SHP77 treated with DMSO at 0.1 percent for 48 hours (cell line): ENCODE data around the gene ADPGK.

Experiments
- DNase-seq: peaks from one replicate; lab custom pipeline; 2025; lab: John Stamatoyannopoulos, UW

The ADPGK gene

DNA sequence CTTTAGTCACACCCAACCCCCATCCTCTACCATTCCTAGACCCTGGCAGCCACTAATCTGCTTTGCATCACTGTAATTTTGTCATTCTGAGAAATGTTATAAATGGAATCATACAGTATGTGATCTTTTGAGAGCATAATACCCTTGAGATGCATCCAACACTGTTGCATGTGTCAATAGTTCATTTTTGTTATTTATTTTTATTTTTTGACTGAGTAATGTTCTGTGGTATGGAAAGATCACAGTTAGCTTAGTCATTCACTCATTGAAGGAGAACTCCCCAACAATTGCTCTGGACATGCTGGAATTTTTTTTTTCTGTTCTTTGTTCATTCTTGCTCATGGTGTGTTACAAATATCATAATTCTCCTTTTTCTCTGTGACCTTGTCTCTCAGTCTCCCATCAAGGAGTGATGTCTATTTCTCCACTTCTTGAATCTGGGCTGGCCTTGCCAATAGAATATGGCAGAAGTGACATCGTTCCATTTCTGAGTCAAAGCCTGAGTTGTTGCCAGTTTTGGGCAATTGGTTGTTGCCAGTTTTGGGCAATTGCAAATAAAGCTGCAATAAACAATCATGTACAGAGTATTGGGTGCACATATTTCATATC, 6.8 kb upstream of the ADPGK start:
- DNase-seq: no peak

DNA sequence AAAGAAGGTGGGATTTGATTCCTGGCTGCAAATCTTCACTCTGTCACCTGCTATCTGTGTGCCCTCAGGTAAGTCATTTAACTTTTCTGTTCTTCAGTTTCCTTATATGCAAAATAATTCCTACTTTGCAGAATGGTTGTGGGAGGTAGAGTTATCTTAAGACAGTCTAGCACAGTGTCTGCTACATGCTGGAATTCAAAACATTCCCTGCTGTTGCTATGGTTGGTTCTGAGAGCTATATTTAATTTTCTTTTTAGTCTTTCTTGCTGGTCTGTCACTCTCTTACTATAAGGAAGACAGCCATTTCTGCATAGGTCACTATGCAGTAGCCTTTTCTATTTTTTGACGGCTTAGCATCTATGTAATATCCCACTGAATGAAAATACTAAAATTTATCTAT, 4.0 kb upstream of the ADPGK start:
- DNase-seq: no peak

DNA sequence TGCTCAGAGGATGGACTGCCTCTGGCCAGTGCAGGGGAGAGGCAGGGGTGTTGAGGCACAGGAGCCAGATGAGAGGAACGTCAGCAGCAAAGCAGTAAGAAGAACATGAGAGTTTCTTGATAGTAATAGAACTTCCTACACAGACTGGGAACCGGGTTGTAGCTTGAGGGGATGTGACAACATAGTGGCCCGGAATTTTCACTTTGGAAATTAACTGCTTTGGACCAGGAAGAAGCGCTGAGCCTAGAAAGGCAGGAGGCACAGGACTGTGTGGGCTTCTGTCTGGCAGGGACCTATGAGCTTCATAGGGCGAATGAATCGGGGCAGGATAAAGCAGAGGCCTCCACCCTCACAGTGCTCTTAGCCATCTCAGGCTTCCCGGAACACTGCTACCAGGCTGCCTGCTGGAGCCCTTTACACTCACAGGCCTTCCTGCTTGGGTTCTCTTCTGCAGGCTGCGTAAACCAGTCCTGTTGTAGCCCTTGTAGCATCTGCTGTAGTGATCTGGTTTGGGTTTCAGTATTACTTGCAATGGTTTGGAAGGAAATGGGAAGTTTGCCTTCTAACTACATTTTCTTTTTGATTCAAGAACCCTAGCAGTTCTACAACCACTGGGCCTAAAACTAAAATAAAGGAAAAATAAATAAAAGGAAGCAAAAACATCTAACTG, 3.3 kb upstream of the ADPGK start:
- no peak for DNase-seq

DNA sequence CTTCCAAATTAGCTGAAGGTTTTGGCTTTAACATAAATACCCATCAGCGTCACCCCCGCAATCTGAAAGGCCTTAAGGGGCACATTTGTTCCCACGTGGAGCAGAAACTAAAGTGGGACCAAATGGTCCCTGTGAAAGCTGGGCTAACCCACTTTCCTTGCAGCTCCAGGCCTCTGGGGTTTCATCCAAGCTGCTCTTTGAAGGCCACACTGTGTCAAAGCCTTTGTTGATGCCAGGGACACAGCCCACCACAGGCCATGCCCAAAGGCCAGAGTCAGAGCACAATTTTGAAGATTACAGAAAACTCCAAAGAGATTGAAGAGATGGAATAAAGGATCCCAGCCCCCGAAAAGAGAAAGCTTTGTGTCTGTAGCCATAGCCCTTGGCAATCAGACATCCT, 2.7 kb upstream of the ADPGK start:
- DNase-seq: no peak

DNA sequence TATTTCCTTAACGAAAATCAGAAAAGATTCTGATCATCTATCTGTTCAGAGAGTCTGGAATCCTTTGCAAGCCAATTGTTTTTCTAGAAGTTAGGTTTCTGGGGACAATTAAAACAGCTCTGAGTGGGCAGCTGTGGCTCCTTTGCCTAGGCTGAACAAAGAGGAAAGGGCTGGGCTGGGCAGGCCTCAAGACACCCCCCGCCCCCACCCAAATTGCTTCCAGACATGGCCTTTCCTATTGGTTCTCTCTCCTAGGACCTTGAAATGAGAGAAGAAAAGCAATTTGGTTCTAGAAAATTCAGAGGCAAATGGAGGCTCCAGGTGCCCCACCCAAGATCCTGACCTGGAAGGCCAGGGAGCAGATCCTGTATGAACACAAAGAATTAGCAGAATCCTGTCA, 2.3 kb upstream of the ADPGK start:
- DNase-seq: no peak

DNA sequence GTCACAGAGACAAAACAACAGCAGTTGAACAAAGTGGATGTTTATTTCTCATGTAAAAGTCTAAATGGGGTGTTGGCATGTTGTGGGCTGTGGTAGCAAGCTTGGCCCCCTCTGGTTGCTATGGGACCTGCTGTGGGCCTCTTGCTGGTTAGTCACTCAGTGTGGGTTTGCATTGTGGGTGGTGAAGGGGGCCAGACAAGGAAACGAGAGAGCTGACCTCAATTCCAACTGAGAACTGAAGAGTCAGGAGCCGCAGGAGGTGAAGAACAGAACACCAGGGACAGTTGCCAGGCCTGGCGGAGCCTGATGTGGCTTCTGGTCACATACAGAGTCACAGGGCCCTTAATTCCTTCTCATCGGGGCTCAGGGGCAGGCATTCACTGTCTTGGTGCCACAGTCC, 1.9 kb upstream of the ADPGK start:
- no peak for DNase-seq

DNA sequence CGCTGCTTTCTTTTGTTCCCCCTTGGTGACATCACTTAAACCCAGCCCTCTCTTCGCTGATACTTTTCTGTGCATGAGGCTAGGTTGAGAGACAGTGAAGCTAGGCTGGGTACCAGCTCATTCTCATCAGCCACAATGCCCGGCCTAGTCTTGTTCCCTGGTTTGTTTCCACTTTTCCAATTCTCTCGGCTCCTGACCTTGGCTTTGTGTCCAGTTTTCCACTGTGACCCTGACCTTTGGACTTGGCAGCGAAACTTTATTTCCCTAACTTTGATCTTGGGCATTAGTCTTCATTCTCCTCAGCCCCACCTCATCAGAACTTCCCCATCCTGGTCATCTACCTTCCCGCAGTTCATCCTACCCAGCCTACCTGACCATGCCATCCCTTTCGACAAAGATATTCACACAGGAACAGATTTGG, 908 bp upstream of the ADPGK start:
- no peak for DNase-seq

DNA sequence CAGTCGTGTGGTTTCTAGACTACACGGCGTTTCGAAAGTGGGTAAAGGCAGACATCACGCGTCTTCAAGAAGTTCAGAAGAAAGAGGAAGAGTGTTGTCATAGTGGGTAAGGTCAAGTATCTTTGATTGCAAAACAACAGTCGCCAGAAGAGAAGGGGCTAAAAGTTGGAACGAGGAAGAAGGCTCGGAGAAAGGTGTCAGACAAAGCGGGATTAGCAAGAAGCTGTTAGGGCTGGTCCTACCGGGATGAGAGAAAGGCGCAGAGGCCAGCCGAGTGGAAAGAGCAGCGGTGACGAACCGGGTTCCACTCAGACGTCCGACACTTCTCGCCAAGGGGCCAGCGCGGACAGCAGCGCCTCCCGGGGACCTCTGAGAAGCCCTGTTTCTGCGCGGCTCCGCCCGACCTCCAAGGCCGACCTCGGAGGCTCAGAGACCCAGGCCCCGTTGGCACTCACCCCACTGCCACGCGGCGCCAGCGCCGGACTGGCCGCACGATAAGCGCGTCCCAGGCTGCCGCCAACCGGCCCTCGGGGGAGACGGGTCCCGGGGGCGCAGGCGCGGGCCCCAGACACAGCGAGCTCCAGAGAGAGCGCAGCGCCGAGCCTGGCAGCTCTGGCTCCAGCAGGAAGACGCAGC, 436 bp downstream of the ADPGK start:
- no peak for DNase-seq

DNA sequence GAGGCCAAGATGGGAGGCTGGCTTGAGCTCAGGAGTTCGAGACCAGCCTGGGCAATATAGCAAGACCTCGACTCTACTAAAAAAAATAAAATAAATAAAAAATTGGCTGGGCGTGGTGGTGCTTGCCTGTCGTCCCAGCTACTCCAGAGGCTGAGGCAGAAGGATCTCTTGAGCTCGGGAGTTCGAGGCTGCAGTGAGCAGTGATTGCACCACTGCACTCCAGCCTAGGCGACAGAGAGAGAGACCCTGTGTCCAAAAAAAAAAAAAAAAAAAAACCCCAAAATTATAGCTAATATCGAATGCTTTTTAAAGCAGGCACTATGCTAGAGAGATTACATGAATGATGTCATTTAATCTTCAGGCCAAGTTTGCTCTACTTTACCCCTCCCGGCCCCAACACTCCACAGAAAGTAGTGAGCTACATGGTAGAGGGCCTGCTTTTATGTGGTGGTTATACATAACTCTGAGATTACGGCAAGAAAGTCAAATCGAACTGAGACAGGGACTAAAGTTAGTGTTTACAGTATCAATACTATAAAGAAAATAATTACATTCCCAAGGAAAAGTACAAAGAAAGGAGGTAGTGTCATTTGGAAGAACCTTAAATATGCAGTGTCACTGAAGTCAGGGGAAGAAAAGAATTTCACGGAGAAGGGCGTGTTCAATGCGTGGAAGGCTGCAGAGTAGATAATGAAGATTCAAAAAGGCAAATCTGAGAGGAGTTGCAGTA, 1.1 kb downstream of the ADPGK start:
- DNase-seq: no peak

DNA sequence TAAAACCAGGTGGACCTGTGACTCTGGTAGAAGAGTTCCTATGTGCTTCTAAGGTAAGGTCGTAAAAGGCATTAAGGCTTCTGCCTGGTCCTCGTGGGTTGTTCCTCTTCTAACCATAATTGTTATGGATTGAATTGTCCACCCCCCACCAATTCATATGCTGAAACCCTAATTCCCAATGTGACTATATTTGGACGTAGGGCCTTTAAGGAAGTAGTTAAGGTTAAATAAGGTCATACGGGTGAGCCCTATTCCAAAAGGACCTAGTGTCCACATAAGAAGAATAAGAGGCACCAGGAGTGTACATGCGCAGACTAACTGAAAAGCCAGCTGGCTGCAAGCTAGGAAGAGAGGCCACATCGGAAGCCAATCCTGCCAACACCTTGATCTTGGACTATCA, 1.9 kb downstream of the ADPGK start:
- no peak for DNase-seq

DNA sequence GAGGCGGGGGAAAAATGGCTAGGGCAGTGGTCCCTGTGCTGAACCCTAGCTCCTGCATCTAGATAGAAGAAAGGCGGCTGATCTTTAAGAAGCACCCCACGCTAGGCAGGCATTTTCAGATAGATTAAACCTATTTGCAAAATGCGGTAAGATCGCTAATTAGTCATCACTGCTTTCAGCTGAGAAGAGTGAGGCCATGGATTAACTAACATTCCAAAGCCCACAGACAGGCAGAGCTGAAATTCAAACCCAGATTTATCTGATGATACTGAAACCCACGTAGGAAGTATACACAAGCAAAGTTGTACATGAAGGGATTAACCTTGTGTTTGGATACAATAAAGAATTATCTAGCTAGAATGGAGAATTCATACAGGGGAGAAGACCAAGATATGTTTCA, 4.8 kb downstream of the ADPGK start:
- no peak for DNase-seq

DNA sequence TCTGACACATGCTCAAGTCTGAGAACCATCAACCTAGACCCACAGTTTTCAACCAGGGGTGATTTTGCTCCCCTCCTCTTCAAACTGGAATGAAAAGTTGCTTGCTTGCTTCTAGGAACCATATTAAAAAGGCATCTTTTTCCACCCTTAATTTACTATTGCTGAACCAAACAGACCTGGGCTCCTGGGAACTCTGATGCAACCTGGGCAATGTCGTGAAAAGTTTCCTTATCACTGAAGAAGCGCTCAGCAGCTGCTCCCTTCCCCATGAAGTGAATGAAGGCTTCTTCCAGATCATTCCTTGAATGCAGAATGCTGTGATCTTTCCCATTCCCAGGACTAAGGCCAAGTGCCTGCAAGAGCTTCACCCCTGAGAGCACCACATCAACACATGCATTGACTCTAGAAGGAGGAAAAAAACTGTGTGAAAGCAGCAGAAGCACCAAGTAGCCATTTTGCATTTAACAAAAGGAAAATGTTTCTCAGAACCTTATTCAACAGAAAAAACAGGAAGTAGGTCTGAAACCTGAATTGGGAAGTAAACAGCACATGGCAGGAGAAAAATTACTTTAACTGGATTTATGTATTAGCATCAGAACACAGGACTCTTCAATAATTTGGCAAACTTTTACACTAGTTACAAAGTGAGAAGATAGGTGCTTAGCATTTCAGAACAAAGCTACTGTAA, 8.7 kb downstream of the ADPGK start:
- no peak for DNase-seq

DNA sequence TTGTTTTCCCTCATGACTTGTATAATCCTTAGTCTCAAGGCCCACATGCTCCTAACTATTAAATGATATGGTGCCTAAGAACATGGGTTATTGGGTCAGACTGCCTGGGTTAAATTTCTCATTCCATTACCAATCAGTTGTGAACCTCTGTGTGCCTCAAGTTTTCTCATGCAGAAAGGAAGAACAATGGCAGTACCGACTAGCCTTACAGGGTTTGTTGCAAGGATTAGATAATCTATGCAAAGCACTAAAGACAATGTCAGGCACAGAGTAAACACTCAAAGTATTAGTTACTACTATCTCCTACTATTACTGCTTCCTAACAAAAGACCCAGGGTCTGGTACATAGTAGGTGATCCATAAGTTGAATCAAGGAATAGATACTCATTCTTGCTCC, 12.2 kb downstream of the ADPGK start:
- DNase-seq: no peak

DNA sequence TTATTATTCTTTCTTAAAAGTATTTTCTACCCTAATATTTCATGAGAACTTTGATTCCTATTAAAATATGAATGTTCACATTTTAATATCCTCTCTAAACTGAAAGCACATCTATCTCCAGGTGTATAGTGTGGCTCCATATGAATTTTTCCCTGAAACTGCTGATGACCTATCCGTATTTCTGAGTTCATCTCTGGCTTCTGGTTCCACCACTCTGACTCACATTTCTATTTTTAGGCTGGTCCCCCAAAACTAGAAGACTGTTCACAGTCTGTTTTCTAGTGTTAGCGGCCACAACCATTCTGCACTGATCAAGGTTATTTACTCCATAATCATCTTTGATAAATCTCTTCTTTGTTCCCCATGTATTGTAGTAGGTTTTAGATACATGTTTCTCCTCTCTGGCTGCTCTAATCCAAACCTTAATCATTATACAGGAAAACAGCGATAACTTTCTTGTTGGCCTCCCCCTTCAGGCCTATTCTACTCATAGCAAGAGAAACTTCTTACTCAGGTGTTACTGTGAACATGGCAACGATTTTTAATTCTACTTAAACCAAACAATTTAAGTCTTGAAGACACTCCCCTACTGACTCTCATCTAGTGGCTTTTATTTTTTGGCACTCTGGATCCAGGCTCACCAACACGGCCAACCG, 12.8 kb downstream of the ADPGK start:
- DNase-seq: no peak

DNA sequence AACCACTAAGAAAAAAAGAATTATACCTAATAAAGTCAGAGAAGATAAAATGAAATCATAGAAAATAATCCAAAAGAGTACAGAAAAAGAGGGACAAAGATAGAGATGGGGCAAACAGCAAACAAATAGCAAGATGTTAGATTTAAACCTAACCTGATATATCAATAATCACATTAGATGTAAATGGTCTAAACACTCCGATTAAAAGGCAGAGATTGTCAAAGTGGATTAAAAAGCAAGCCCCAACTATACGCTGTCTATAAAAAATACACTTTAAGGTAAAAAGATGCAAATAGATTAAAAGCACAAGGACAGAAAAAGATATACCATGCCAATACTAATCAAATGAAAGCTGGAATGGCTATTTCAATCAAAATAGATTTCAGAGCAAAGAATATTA, 16.8 kb downstream of the ADPGK start:
- no peak for DNase-seq

DNA sequence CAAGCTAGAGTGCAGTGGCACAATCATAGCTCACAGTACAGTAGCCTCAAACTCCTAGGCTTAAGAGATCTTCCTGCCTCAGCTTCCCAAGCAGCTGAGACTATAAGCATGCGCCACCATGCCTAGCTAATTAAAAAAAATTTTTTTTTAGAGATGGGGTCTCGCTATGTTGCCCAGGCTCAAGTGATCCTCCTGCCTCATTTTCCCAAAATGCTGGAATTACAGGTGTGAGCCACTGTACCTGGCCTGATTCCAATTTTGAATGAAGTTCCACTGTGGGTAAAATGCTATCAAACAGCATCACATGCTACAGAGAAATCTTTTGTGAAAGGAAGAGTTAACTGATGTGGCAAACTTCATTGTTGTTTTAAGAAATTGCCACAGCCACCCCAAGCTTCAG, 17.5 kb downstream of the ADPGK start:
- DNase-seq: no peak

DNA sequence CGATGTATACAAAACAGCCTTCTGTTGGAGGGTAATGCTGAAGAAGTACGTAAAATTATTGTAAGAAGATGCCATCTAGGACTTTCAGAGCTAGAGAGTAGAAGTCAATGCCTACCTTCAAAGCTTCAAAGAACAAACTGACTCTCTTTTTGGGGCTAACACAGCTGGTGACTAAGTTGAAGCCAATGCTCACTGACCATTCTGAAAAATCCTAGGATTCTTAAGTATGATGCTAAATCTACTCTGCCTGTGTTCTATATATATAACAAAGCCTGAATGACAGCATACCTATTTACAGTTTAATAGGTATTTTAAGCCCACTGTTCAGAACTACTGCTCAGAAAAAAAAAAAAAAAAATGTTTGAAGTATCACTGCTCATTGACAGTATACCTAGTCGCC, 18.9 kb downstream of the ADPGK start:
- DNase-seq: no peak

DNA sequence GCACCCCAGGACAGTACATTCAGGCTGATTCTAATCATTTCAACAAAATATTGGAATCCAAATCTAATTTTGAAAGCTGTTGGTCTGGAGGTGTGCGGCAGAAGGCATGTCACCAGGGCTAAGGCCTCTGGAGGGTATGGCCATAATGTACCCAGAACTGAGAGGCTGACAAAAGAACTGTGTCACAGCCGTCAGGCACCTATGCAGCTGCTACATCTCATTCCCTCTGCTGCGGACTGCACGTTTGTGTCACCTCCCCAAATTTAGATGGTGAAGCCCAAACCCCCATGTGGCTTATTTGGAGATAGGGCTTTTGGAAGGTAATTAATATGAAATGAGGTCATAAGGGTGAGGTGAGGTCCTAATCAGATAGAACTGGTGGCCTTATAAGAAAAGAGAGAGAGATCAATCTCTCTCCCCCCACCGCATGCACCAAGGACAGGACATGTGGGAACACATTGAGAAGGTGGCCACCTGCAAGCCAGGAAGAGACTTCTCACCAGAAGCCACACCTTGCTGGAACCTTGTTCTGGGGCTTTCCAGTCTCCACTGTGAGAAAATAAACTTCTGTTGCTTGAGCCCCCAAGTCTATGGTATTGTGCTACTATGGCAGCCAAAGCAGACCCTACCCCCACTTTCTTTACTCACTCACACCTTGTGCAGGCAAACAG, 22.8 kb downstream of the ADPGK start:
- DNase-seq: no peak

DNA sequence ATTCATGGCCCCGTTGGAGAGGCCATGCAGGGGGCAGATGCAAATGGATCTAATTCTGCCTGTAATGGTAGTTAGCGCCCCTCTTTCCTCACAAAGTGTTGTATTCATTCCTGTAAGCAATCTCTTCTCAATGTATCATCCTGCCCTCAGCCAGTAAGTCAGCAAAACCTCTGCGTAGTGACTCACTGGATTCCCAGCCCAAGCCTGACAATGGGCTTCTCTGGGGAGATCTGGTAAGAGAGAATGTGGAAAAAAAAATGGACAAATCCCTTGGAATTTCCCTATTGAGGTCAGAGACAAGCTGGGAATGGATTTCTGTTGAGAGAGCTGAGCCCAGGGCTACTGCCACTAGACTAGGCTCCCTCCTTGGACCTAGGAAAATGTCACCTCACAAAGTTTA, 25.4 kb downstream of the ADPGK start:
- DNase-seq: no peak

DNA sequence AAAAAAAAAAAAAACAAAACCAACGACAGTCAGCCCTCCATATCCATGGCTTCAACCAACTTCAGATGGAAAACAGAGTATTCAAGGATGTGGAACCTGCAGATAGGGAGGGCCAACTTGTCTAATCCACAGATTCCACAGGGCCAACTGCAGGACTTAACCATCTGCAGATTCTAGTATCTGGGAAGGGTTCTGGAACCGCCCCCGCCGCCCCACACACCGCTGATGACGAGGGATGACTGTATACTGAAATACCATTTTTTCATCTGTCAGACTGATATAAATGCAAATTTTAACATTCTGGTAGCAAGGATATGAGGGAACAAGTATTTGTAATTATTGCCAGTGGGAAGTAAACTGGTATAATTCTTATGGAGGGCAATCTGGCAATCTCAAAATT, 29.5 kb downstream of the ADPGK start:
- DNase-seq: no peak

DNA sequence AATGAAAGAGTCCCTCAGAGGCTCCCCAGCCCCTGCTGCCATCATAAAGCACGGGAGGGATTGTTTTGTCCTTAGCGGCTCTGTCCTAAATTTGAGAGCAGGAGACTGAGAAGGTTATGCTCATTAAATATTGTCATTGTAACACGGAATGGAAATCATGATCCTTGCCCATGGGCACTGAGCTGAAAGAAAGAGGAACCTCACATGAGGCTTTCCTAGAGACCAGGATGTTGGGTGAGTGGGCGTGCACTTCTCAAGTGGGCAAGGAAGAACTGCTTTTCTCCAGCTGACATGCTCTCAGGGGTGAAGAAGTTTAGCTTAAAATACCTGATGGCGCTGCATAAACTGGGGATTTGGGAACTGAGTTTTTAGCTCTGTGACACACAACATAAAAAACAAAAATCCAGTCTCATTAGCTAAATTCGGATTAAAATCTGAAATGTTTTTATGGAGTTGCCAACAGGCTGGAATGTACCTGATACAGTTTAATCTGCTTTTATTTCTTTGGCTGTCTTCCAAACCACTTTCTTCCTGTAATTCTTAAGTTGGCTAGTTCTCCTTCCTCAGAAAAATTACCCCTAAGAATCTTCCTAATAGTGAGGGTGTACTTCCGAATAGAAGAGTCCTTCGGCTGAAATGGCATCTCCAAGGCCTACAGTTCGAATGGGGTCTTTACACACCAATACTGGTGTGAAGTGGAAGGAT, 31.7 kb downstream of the ADPGK start:
- DNase-seq: no peak
